Measurements from ENCODE around the gene ADGRB3.

ADGRB3 gene

GRCh38 chr6:69145062-69145461, 510.0 kb downstream of the ADGRB3 start:
- POLR2A ChIA-PET: no interaction called here
- no peak for DNase-seq (ENCODE audit: extremely low spot score)
- TF ChIP-seq, protein P1, sequence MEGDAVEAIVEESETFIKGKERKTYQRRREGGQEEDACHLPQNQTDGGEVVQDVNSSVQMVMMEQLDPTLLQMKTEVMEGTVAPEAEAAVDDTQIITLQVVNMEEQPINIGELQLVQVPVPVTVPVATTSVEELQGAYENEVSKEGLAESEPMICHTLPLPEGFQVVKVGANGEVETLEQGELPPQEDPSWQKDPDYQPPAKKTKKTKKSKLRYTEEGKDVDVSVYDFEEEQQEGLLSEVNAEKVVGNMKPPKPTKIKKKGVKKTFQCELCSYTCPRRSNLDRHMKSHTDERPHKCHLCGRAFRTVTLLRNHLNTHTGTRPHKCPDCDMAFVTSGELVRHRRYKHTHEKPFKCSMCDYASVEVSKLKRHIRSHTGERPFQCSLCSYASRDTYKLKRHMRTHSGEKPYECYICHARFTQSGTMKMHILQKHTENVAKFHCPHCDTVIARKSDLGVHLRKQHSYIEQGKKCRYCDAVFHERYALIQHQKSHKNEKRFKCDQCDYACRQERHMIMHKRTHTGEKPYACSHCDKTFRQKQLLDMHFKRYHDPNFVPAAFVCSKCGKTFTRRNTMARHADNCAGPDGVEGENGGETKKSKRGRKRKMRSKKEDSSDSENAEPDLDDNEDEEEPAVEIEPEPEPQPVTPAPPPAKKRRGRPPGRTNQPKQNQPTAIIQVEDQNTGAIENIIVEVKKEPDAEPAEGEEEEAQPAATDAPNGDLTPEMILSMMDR (IDR thresholded peaks at IDR 0.05; ENCODE audit: control extremely low read depth, extremely low read depth, low read depth, missing control alignments): no peak
- CTCF ChIA-PET: interaction anchor here (1.1 to 1.4 kb wide), 2 partner anchors 10 to 22 kb away, joined by 4 read pairs; no protein-coding TSS in a partner anchor

DNA sequence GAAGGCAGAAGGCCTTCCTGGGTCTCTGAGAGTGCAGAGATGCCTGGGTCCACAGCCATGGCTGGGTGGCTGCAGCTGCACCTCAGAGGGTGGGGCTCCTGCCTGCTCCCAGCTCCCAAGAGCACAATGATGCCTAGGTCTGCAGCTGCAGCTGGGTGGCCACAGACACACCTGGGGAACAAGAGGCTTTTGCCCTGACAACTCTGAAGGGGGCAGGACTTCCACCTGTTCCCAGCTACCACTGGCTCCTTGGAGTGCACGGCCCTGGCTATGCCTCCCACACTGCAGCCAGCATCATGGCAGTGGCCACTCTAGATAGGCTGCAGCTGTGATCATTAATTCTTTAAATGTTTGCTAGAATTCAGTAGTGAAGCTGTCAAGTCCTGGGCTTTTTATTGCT, 511.3 kb downstream of the ADGRB3 start:
- no peak for DNase-seq (ENCODE audit: extremely low spot score)
- ChIA-PET POLR2A (no interaction called here), CTCF (interaction anchor here (1.2 kb wide), 2 partner anchors 10 to 20 kb away, joined by 3 to 4 read pairs; no protein-coding TSS in a partner anchor)
- TF ChIP-seq, protein P1 (IDR thresholded peaks at IDR 0.05; ENCODE audit: control extremely low read depth, extremely low read depth, low read depth, missing control alignments): no peak

DNA sequence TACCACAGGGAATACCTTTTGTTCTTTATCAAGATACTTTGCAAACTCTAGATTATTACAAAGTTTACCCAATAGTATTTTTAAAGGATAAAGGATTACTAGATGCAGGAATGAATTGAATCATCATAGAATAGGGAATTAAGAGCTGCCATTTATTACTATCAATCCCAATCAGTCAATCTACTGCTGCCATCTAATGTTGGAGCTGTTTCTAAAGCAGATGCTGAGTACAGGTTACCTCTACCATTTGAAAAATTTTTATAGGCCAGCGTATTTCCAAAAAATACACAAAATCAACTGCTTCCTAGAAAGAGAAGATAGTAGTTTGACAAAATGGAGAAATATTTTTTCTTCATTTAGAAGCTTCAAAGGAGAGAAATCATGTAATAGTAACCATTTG, 520.4 kb downstream of the ADGRB3 start:
- DNase-seq (ENCODE audit: extremely low spot score): no peak
- ChIA-PET CTCF (interaction anchor here (1.1 to 1.4 kb wide), 2 partner anchors 16 to 66 kb away, joined by 3 read pairs; no protein-coding TSS in a partner anchor), POLR2A (no interaction called here)
- TF ChIP-seq, protein P1 (IDR thresholded peaks at IDR 0.05; ENCODE audit: control extremely low read depth, extremely low read depth, low read depth, missing control alignments): no peak

DNA sequence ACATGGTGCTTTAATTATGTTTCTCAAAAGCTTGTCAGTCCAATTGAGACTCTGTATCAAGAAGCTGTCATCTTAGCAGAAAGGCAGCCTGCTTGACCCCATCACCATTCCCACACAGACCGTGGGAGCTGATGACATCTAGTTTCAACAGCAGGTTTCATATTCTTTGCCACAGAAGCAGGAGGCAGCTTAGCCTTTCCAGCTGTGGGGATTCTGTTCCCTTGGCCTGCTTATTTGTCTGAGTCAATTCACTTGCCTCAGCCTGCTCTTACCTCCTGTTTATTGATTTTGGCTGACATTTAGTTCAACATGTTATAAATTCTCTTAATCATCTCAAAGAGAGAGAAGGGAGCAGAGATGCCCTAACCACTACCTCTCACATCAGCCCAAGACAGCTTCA, 527.7 kb downstream of the ADGRB3 start:
- CTCF ChIA-PET: interaction anchor here (1.1 kb wide), 1 partner anchor 13 kb away, joined by 4 read pairs; no protein-coding TSS in a partner anchor
- POLR2A ChIA-PET: no interaction called here
- TF ChIP-seq, protein P1 (IDR thresholded peaks at IDR 0.05; ENCODE audit: control extremely low read depth, extremely low read depth, low read depth, missing control alignments): no peak
- DNase-seq (ENCODE audit: extremely low spot score): no peak

DNA sequence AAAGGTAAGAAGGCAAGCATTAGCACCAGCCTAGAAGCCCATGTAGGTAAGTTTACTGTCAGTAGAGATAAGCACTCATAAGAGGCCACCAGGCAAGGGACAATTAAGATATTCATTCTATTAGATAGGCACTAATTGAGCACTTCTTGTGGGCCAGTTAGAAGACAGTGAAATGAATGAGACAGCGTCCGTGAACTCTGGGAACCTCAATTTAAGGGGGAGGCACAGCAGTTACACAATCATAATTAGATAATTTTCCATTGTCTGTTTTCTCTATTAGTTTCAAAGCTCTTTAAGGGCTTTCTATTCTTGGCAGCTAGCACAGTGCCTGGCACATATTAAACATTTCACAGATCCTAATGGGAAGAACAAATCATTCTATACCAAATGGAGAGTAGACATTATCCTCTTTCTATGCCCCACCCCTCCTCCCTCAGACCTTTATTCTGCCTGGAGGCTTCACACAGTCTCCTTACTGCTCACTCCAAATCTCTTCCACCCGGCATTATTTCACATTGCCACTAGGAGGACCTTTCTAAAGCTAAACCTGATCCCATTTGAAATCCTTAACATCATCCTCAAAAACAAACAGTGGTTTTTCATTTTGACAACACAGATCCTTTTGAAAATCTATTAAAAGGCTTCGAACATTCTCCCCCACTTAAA, 529.6 kb downstream of the ADGRB3 start:
- no peak for DNase-seq (ENCODE audit: extremely low spot score)
- CTCF ChIA-PET: interaction anchor here (1.1 to 2.3 kb wide), 3 partner anchors 10 to 201 kb away, joined by 3 to 9 read pairs (median 3); no protein-coding TSS in a partner anchor

DNA sequence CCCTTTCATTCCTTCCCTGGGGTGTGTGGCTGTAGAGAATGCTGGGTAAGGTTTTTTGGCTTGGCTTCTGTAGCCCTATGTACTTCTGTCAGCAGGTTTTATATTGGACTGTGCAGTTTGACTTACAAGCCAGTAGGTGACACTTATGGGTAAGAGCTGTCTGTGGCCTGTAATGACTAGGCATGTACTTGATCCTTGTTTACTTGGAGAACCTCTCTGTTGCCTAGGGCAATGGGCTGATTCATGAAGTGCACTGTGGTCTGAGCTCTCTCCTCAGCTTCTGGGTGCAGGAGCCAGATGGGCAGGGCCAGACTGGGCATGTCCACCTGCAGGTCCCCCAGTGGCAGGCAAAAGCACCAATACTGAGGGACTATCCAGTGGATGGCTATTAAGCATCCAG, 544.6 kb downstream of the ADGRB3 start:
- CTCF ChIA-PET: interaction anchor here (1.1 kb wide), 1 partner anchor 11 kb away, joined by 5 read pairs; no protein-coding TSS in a partner anchor
- POLR2A ChIA-PET: no interaction called here
- TF ChIP-seq, protein P1 (IDR thresholded peaks at IDR 0.05; ENCODE audit: control extremely low read depth, extremely low read depth, low read depth, missing control alignments): no peak
- no peak for DNase-seq (ENCODE audit: extremely low spot score)

More for the DNA sequence above, 529.6 kb downstream of the ADGRB3 start:
- TF ChIP-seq, protein P1 (IDR thresholded peaks at IDR 0.05; ENCODE audit: control extremely low read depth, extremely low read depth, low read depth, missing control alignments): no peak
- POLR2A ChIA-PET: no interaction called here

Data from GM10248 (cell line).